K562 (cell line): ENCODE results near the gene CTSH. TPM values are rescaled to one million over a fixed set of nuclear protein-coding genes. Genes with fewer than 3 reads are reported as not detected.

Experiments used
- ATF2 ChIP-seq: sonication (generic); formaldehyde crosslinking; IDR thresholded peaks from 2 replicates; pipeline ENCODE4 v1.8.1; 2022; ENCODE audit warnings: missing genetic modification reagents
- CHD7 ChIP-seq: fragments of 200-600 bp; sonication (generic); IDR thresholded peaks from one replicate; pipeline ENCODE4 v1.6.1; 2012; ENCODE audit warnings: mild to moderate bottlenecking, low read depth, low read length, inconsistent platforms
- FOXJ2 ChIP-seq: fragments of 200-800 bp; sonication (Bioruptor generic); IDR thresholded peaks from 2 replicates; pipeline ENCODE4 v1.6.1; 2016; ENCODE audit warnings: missing genetic modification characterization, missing compliant biosample characterization
- MBD2 ChIP-seq: sonication (generic); IDR thresholded peaks from 2 replicates; pipeline ENCODE4 v1.6.1; 2016; ENCODE audit warnings: low read depth, borderline replicate concordance
- PATZ1 ChIP-seq: fragments of 250-450 bp; sonication (Bioruptor Pico); IDR thresholded peaks from 2 replicates; pipeline ENCODE4 v1.5.0; 2020; ENCODE audit warnings: mild to moderate bottlenecking, borderline replicate concordance
- PRPF4 ChIP-seq: fragments of 200-400 bp; formaldehyde crosslinking; IDR thresholded peaks from one replicate; pipeline ENCODE4 v1.6.1; 2017; ENCODE audit warnings: low read length, low read depth, mild to moderate bottlenecking; ENCODE audit not compliant: insufficient read depth, poor library complexity, severe bottlenecking
- polyA plus RNA-seq, 8 experiments: library from polyadenylated mRNA; depleted of rRNA in 4 of 8; stranded (reverse) in 5 of 8; unstranded in 3 of 8; fragments of >200 nt; fragmentation: Nextera tagmentation in 2 of 8; fragmentation: Illumina TruSeq in 1 of 8; extraction: Ambion mirVana in 2 of 8; extraction: Trizol in 1 of 8; gene quantifications; 2 replicates each; pipeline versions ENCODE4 v1.2.1 to v1.2.3, GENCODE V29; 2011 to 2014; ENCODE audit warnings: inconsistent platforms in 1 of 8, missing spikeins in 1 of 8
- total RNA-seq, 7 experiments: library from RNA; depleted of rRNA in 6 of 7; stranded (reverse); fragments of >200 nt in 6 of 7; fragmentation: Illumina TruSeq in 2 of 7; extraction: Trizol in 2 of 7; gene quantifications; 2 replicates each; pipeline versions ENCODE4 v1.2.1 to v1.2.3, GENCODE V29; 2011 to 2021; ENCODE audit warnings: low replicate concordance in 1 of 7

Gene CTSH
- total and polyA plus RNA-seq, 9 of the 15 experiments (the other 6 are each of a cell fraction or from before 2014, with no cell fraction given) = 15.0 to 462 (median 173) TPM

- no peak for TF ChIP-seq CHD7
- no peak for TF ChIP-seq MBD2
- no peak for TF ChIP-seq PRPF4
- no peak for TF ChIP-seq ATF2
- TF ChIP-seq PATZ1 = no peak
- TF ChIP-seq FOXJ2 (tag) = no peak
- TF ChIP-seq, all 486 proteins: peak for 0
Observed at GRCh38 chr15:78881681-78882080, 63.2 kb downstream of the CTSH start (continued).
